HG03159 (cell line): Measurements from ENCODE around the gene DOCK11.
"Not testable (repeated sequence)": the region's sequence is repeated elsewhere in the genome, so short reads cannot be mapped to it uniquely, and the experiment has no call there.

Experiments used
- ATAC-seq: cut with Tn5 transposase; IDR thresholded peaks from one replicate; pipeline ENCODE4 v1.9.1; 2021; ENCODE audit warnings: mild to moderate bottlenecking, moderate library complexity; ENCODE audit not compliant: unreplicated experiment

Gene DOCK11

GRCh38 chrX:118495061-118495921 lies at the start of gene DOCK11:
Gene DOCK11, plus strand, starts transcription at chrX:118495815. Its CDS starts 157 bp downstream, at chrX:118495972.
- peak; percentile 64 for ATAC-seq

GRCh38 chrX:118448273-118448783 lies 47.3 kb upstream of the DOCK11 start:
- ATAC-seq: no peak

- ATAC-seq: no peak
Observed at GRCh38 chrX:118455013-118455412, 40.6 kb upstream of the DOCK11 start.

- ATAC-seq: no peak
Observed at GRCh38 chrX:118459494-118459893, 36.1 kb upstream of the DOCK11 start.

- no peak for ATAC-seq
Observed at GRCh38 chrX:118464501-118464900, 31.1 kb upstream of the DOCK11 start.

- no peak for ATAC-seq
Observed at GRCh38 chrX:118468122-118468521, 27.5 kb upstream of the DOCK11 start.

- not testable (repeated sequence) for ATAC-seq
Observed at GRCh38 chrX:118470721-118471347, 24.8 kb upstream of the DOCK11 start.

GRCh38 chrX:118474586-118474985 lies 21.0 kb upstream of the DOCK11 start:
- no peak for ATAC-seq

GRCh38 chrX:118475903-118476302 lies 19.7 kb upstream of the DOCK11 start:
- no peak for ATAC-seq

GRCh38 chrX:118480172-118480571 lies 15.4 kb upstream of the DOCK11 start:
- no peak for ATAC-seq

GRCh38 chrX:118482384-118482783 lies 13.2 kb upstream of the DOCK11 start:
- not testable (repeated sequence) for ATAC-seq

GRCh38 chrX:118484216-118484903 lies 11.3 kb upstream of the DOCK11 start:
- ATAC-seq: no peak

- ATAC-seq: not testable (repeated sequence)
Observed at GRCh38 chrX:118486693-118487092, 8.9 kb upstream of the DOCK11 start.

GRCh38 chrX:118493016-118493415 lies 2.6 kb upstream of the DOCK11 start:
- no peak for ATAC-seq

GRCh38 chrX:118493653-118494297 lies 1.8 kb upstream of the DOCK11 start:
- no peak for ATAC-seq

- ATAC-seq: peak; percentile 63
Observed at GRCh38 chrX:118495958-118496762, 545 bp downstream of the DOCK11 start.

- no peak for ATAC-seq
Observed at GRCh38 chrX:118496763-118497079, 1.1 kb downstream of the DOCK11 start.

GRCh38 chrX:118497180-118497818 lies 1.7 kb downstream of the DOCK11 start:
- no peak for ATAC-seq

GRCh38 chrX:118498351-118498750 lies 2.7 kb downstream of the DOCK11 start:
- no peak for ATAC-seq

GRCh38 chrX:118498755-118499154 lies 3.1 kb downstream of the DOCK11 start:
- ATAC-seq: no peak
